Cardiac muscle cell (in vitro differentiated cells and primary cell): ENCODE results near the gene CDC14A. TPM values are rescaled to one million over a fixed set of nuclear protein-coding genes. Genes with fewer than 3 reads are reported as not detected.

Experiments used
- DNase-seq, 2 donors: peaks; one replicate each; pipeline versions ENCODE4 v3.0.0 to v3.0.0-alpha.2; 2010 to 2017; ENCODE audit warnings: low read depth in 1 of 2, low spot score in 1 of 2
- H3K27ac ChIP-seq: fragments of 200-600 bp; sonication (generic); 2 replicates; pipeline ENCODE4 v1.5.1; 2016
- H3K27me3 ChIP-seq: fragments of 200-600 bp; sonication (generic); 2 replicates; pipeline ENCODE4 v1.6.0; 2016; ENCODE audit warnings: control low read depth
- H3K36me3 ChIP-seq: fragments of 200-600 bp; sonication (generic); 2 replicates; pipeline ENCODE4 v1.5.1; 2016; ENCODE audit warnings: control low read depth
- H3K4me1 ChIP-seq: fragments of 200-600 bp; sonication (generic); 2 replicates; pipeline ENCODE4 v1.8.1; 2017; ENCODE audit warnings: low read depth, mild to moderate bottlenecking, mixed run types
- H3K4me3 ChIP-seq: fragments of 200-600 bp; sonication (generic); 2 replicates; pipeline ENCODE4 v1.5.1; 2016; ENCODE audit warnings: mild to moderate bottlenecking
- H3K9me3 ChIP-seq: fragments of 200-600 bp; sonication (generic); 2 replicates; pipeline ENCODE4 v1.5.1; 2017; ENCODE audit warnings: low read depth, mild to moderate bottlenecking, control low read depth
- polyA plus RNA-seq: library from polyadenylated mRNA; unstranded; fragments of >200 nt; fragmentation: Nextera tagmentation; extraction: Ambion mirVana; gene quantifications from 2 replicates; pipeline ENCODE4 v1.2.1, GENCODE V29; 2016
- total RNA-seq: library from RNA; depleted of rRNA; stranded (reverse); fragments of >200 nt; gene quantifications from 2 replicates; pipeline ENCODE4 v1.2.3, GENCODE V29; 2016
- TF ChIP-seq, protein P1 (sequence below): IDR thresholded peaks from 2 replicates; pipeline ENCODE4 v1.5.1; 2012; ENCODE audit warnings: low read depth, mild to moderate bottlenecking, low read length

The CDC14A gene
- total and polyA plus RNA-seq, 2 experiments from 2014 or later: 9.6 to 16.9 TPM

DNA sequence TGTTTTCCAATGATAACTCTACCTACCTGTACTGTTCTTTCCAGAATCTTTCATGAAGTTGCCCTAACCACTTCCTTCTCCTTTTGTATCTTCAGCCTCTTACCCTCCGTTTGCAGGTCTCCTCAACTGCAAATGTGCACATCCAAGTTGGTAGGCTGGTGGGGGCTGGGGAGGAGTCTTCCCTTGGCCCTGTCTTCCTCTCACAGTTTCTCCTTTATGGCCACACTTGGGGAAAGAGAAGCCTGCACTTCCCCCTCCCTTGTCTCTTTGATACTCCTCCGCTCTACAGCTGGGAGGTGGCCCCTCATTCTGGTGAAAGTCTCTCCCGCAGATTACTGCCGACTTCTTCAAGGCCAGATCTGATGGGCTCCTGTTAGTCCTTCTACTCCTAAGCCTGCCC lies 158.8 kb downstream of the CDC14A start:
- no peak overlapping the region for H3K4me3 ChIP-seq
- no peaks in the 10 kb centered on the region for H3K27me3 ChIP-seq
- TF ChIP-seq, protein P1, sequence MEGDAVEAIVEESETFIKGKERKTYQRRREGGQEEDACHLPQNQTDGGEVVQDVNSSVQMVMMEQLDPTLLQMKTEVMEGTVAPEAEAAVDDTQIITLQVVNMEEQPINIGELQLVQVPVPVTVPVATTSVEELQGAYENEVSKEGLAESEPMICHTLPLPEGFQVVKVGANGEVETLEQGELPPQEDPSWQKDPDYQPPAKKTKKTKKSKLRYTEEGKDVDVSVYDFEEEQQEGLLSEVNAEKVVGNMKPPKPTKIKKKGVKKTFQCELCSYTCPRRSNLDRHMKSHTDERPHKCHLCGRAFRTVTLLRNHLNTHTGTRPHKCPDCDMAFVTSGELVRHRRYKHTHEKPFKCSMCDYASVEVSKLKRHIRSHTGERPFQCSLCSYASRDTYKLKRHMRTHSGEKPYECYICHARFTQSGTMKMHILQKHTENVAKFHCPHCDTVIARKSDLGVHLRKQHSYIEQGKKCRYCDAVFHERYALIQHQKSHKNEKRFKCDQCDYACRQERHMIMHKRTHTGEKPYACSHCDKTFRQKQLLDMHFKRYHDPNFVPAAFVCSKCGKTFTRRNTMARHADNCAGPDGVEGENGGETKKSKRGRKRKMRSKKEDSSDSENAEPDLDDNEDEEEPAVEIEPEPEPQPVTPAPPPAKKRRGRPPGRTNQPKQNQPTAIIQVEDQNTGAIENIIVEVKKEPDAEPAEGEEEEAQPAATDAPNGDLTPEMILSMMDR: no peak
- DNase-seq: no peak
- no peaks in the 10 kb centered on the region for H3K9me3 ChIP-seq
- no peak overlapping the region for H3K27ac ChIP-seq
- H3K4me1 ChIP-seq: peaks cover 11% of the 10 kb centered on the region
- no peaks in the 10 kb centered on the region for H3K36me3 ChIP-seq

DNA sequence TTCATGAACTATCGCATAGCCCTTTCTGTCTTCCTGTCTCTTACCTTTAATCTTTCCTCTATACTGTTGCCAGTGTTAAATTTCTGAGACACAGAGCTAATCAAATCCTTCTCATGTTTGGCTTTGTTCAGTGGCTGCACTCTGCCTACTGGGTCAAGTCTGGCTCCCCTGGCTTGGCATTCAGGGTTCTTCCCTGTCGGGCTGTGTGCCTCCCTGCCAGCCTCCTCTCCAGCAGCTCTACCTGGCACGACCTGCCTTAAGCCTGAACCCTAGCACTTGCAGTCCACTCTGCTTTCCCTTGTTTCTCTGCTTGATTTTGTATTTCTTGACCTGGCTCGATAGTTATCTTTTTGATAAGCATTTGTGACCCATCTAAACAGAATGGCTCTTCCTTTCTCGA lies 159.5 kb downstream of the CDC14A start:
- H3K9me3 ChIP-seq: no peaks in the 10 kb centered on the region
- TF ChIP-seq, protein P1: no peak
- no peaks in the 10 kb centered on the region for H3K36me3 ChIP-seq
- DNase-seq: no peak
- H3K4me3 ChIP-seq: no peak overlapping the region
- no peak overlapping the region for H3K27ac ChIP-seq
- H3K4me1 ChIP-seq: peaks cover 11% of the 10 kb centered on the region
- no peaks in the 10 kb centered on the region for H3K27me3 ChIP-seq

DNA sequence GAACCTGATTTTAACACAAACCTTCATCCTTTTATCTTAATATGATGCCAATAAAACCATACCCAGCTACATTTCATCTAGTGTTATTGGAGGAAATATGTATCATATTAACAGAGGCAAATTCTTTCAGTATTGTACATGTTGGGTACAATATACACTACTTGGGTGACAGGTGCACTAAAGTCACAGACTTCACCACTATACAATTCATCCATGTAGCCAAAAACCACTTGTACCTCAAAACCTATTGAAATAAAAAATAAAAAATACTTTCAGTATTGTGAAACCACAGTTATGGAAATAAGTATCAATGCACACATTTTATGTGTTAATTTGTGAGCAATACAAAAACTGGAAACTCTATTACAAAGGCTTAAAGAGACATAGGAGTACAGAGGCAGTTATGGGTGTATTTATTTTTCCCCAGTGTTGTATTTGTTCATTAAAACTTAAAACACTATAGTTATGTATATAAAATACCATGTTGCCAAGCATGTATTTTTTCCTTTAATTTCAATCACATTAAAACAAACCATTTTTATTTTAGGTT lies 160.6 kb downstream of the CDC14A start:
- Histone ChIP-seq H3K4me1 (peaks cover 8% of the 10 kb centered on the region), H3K36me3 (no peaks in the 10 kb centered on the region), H3K4me3 (no peak overlapping the region), H3K27me3 (no peaks in the 10 kb centered on the region), H3K9me3 (no peaks in the 10 kb centered on the region), H3K27ac (no peak overlapping the region)
- DNase-seq: no peak
- TF ChIP-seq, protein P1: no peak

DNA sequence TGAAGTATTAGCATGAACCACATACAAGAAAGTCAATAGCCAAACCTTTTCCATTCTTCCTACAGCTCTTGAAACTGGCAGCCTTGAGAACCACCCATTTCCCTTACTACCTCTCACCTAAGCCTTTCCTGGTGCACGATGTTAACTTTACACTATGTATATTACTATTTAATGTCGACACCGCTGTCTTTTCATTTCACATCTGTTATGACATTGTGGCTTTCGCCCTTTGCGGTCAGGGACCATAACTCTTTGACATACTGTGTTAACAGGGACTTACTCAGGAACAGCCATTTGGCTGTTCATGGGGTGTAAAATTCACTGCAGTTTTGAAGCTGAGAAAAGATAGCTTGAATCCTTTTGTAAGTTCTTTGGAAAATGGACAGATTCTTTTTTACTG lies 164.6 kb downstream of the CDC14A start:
- DNase-seq: no peak
- TF ChIP-seq, protein P1: no peak
- Histone ChIP-seq H3K27me3 (no peaks in the 10 kb centered on the region), H3K9me3 (no peaks in the 10 kb centered on the region), H3K27ac (no peak overlapping the region), H3K4me1 (no peaks in the 10 kb centered on the region), H3K36me3 (no peaks in the 10 kb centered on the region), H3K4me3 (no peak overlapping the region)

DNA sequence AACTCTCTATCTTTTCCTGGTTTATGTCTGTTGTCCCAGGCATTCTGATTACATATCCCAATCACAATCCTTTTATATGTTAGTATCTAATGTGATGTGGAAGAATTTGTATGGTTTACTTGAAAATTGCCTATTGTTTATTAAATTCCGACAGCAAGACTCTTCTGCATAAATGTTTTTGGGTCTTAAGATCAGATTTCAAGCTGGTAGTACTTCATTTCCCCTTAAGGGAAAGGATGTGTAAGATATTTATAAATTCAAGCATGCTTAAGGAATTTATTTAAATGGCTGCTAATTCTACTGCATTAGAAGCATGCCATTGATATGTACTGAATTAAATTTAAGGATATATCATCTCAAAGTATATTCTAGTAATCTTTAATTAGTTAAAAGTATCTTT lies 165.2 kb downstream of the CDC14A start:
- no peak overlapping the region for H3K4me3 ChIP-seq
- H3K4me1 ChIP-seq: no peaks in the 10 kb centered on the region
- H3K36me3 ChIP-seq: no peaks in the 10 kb centered on the region
- H3K27me3 ChIP-seq: no peaks in the 10 kb centered on the region
- no peak for DNase-seq
- H3K27ac ChIP-seq: no peak overlapping the region
- no peaks in the 10 kb centered on the region for H3K9me3 ChIP-seq
- TF ChIP-seq, protein P1: no peak

DNA sequence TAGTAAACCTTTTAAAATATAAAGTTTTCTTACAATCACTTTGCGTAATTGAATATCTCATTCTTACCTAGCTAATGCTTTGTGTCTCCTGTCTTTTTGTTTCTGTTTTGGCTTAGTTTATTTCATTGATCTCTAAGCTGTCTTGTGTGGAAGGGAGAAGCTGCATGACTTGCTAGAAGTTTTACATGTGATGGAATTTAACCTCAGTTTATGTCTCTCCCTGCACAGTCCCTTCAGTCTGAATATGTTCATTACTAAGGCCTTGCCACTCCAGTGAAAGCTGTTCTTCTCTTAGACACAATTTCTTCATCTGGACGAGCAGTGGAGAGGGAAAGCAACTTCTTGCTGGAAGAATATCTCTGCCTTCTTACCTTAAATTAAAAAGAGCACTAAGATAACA lies 165.7 kb downstream of the CDC14A start:
- Histone ChIP-seq H3K36me3 (no peaks in the 10 kb centered on the region), H3K27me3 (no peaks in the 10 kb centered on the region), H3K27ac (no peak overlapping the region), H3K4me1 (no peaks in the 10 kb centered on the region), H3K4me3 (no peak overlapping the region), H3K9me3 (no peaks in the 10 kb centered on the region)
- TF ChIP-seq, protein P1: no peak
- DNase-seq: no peak
